Measurements from ENCODE around the gene RRAGC. TPM values are rescaled to one million over a fixed set of nuclear protein-coding genes. Genes with fewer than 3 reads are reported as not detected.

RRAGC gene
- total and polyA plus RNA-seq, 9 of the 15 experiments (the other 6 are each of a cell fraction or from before 2014, with no cell fraction given), result 3.9 to 16.9 (median 10.9) TPM

- TF ChIP-seq MXD1 (CRISPR knock-in tag; IDR thresholded peaks at IDR 0.05; ENCODE audit: borderline replicate concordance, poor library complexity, severe bottlenecking) (no peak), ZNF408 (CRISPR knock-in tag; IDR thresholded peaks at IDR 0.05; ENCODE audit: low read depth) (no peak), SMC3 (conservative IDR thresholded peaks at IDR 0.05; ENCODE audit: insufficient read depth, low read depth, low read length) (peak; percentile 89), CTBP1 (IDR thresholded peaks at IDR 0.05; ENCODE audit: borderline replicate concordance) (peak; percentile 44; the same call in 1 of the 2 replicates), HNRNPLL (IDR thresholded peaks at IDR 0.05; ENCODE audit: low read depth, low read length, poor library complexity, severe bottlenecking) (no peak), L3MBTL2 (IDR thresholded peaks at IDR 0.05) (peak; percentile 23; the same call in 1 of the 2 replicates), HNRNPL (IDR thresholded peaks at IDR 0.05; ENCODE audit: low read depth, low read length) (peak; percentile 13; the same call in 1 of the 2 replicates), NRF1 (conservative IDR thresholded peaks at IDR 0.05 in 1 of 2, IDR thresholded peaks at IDR 0.05 in 1 of 2) (peak; percentile 77 to 81), ATF7 (IDR thresholded peaks at IDR 0.05) (peak; percentile 29; the same call in 1 of the 2 replicates), FUS (optimal IDR thresholded peaks at IDR 0.05; ENCODE audit: low read depth, low read length) (peak; percentile 22), SIN3B (IDR thresholded peaks at IDR 0.05; ENCODE audit: low read depth) (0 out of 2 replicates have a peak, but pooled peaks have one; percentile 18), RB1 (IDR thresholded peaks at IDR 0.05; ENCODE audit: low read depth) (peak; percentile 89), RAD21 (CRISPR knock-in tag; conservative IDR thresholded peaks at IDR 0.05 in 1 of 2, IDR thresholded peaks at IDR 0.05 in 1 of 2) (peak; percentile 91 to 96), NEUROD1 (IDR thresholded peaks at IDR 0.05; ENCODE audit: borderline replicate concordance, low read depth, low read length, partially characterized antibody) (peak; percentile 13), ERF (CRISPR knock-in tag; IDR thresholded peaks at IDR 0.05) (0 out of 2 replicates have a peak, but pooled peaks have one; percentile 45), EGR1 (conservative IDR thresholded peaks at IDR 0.05) (peak; percentile 48), ZSCAN29 (IDR thresholded peaks at IDR 0.05) (0 out of 2 replicates have a peak, but pooled peaks have one; percentile 1), RBM25 (IDR thresholded peaks at IDR 0.05; ENCODE audit: low read depth, low read length, severe bottlenecking) (peak; percentile 33), SIRT6 (IDR thresholded peaks at IDR 0.05; ENCODE audit: low read depth, low read length) (no peak), VEZF1 (CRISPR knock-in tag; IDR thresholded peaks at IDR 0.05) (peak; percentile 45; the same call in 1 of the 2 replicates)
- TF ChIP-seq, protein P1, sequence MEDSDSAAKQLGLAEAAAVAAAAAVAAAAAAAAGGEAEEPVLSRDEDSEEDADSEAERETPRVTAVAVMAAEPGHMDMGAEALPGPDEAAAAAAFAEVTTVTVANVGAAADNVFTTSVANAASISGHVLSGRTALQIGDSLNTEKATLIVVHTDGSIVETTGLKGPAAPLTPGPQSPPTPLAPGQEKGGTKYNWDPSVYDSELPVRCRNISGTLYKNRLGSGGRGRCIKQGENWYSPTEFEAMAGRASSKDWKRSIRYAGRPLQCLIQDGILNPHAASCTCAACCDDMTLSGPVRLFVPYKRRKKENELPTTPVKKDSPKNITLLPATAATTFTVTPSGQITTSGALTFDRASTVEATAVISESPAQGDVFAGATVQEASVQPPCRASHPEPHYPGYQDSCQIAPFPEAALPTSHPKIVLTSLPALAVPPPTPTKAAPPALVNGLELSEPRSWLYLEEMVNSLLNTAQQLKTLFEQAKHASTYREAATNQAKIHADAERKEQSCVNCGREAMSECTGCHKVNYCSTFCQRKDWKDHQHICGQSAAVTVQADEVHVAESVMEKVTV (CRISPR knock-in tag; IDR thresholded peaks at IDR 0.05), result peak; percentile 42
- TF ChIP-seq, protein P2, sequence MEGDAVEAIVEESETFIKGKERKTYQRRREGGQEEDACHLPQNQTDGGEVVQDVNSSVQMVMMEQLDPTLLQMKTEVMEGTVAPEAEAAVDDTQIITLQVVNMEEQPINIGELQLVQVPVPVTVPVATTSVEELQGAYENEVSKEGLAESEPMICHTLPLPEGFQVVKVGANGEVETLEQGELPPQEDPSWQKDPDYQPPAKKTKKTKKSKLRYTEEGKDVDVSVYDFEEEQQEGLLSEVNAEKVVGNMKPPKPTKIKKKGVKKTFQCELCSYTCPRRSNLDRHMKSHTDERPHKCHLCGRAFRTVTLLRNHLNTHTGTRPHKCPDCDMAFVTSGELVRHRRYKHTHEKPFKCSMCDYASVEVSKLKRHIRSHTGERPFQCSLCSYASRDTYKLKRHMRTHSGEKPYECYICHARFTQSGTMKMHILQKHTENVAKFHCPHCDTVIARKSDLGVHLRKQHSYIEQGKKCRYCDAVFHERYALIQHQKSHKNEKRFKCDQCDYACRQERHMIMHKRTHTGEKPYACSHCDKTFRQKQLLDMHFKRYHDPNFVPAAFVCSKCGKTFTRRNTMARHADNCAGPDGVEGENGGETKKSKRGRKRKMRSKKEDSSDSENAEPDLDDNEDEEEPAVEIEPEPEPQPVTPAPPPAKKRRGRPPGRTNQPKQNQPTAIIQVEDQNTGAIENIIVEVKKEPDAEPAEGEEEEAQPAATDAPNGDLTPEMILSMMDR (IDR thresholded peaks at IDR 0.05 in 2 of 3, conservative IDR thresholded peaks at IDR 0.05 in 1 of 3; ENCODE audit: insufficient read depth in 2 of 3, low read depth in 1 of 3, low read length in 3 of 3), result peak; percentile 83 to 97 (median 83)
Observed at GRCh38 chr1:38818175-38818976, 41.2 kb downstream of the RRAGC start (continued).
